Ovary (tissue), 9 donors: ENCODE data around the gene UBQLN1. TPM values are rescaled to one million over a fixed set of nuclear protein-coding genes. Genes with fewer than 3 reads are reported as not detected.

Source experiments
- DNase-seq, 5 donors: peaks; one replicate each; pipeline ENCODE4 v3.0.0-alpha.2; 2019 to 2020
- H3K27ac ChIP-seq, 2 donors: fragments of 200-600 bp; one replicate each; pipeline versions ENCODE4 v1.5.1 to v1.8.0; 2019 to 2022
- H3K27me3 ChIP-seq: fragments of 200-600 bp; one replicate; pipeline ENCODE4 v1.8.0; 2022
- H3K36me3 ChIP-seq: fragments of 200-600 bp; sonication (generic); one replicate; pipeline ENCODE4 v1.5.1; 2019
- H3K4me1 ChIP-seq: one replicate; pipeline ENCODE4 v1.8.1; 2013; ENCODE audit warnings: mild to moderate bottlenecking, moderate library complexity; ENCODE audit not compliant: insufficient read depth
- H3K4me3 ChIP-seq: fragments of 200-600 bp; sonication (generic); one replicate; pipeline ENCODE4 v1.5.1; 2017
- H3K9me3 ChIP-seq, 2 donors: fragments of 200-600 bp in 1 of 2; sonication (generic) in 1 of 2; one replicate each; pipeline versions ENCODE4 v1.5.1 to v1.8.1; 2013 to 2019; ENCODE audit warnings: mild to moderate bottlenecking in 1 of 2, moderate library complexity in 1 of 2
- EP300 ChIP-seq: sonication (generic); formaldehyde crosslinking; IDR thresholded peaks from one replicate; pipeline ENCODE4 v1.6.1; 2017; ENCODE audit warnings: antibody characterized with exemption
- POLR2A ChIP-seq: fragments of 450-650 bp; IDR thresholded peaks from one replicate; pipeline ENCODE4 v1.6.1; 2017; ENCODE audit warnings: antibody characterized with exemption, mild to moderate bottlenecking, moderate library complexity
- WGBS, 3 donors: extraction: QIAGEN DNeasy Blood & Tissue Kit in 1 of 3; methylation state at CpG; one replicate each; pipeline versions ENCODE4 v1.1.5 to v1.1.7; 2013 to 2017; 5-methylcytosine and 5-hydroxymethylcytosine counted together
- intact Hi-C, 4 donors: fragments of 100-400 bp; cut with DNase I; formaldehyde crosslinking; loops; one replicate each; pipeline versions ENCODE4 v1.11.0 to v1.15.1; 2022 to 2023
- polyA plus RNA-seq, 2 donors: library from polyadenylated mRNA; stranded (reverse); fragments of 200-250 nt in 1 of 2; fragments of 350-450 nt in 1 of 2; fragmentation: Illumina TruSeq in 1 of 2; extraction: RNeasy Lipid Tissue Mini Kit (QIAGEN cat#74804) in 1 of 2; gene quantifications; one replicate each; pipeline ENCODE4 v1.2.3, GENCODE V29; 2013 to 2014
- total RNA-seq, 7 donors: library from RNA; depleted of rRNA in 2 of 7; stranded (reverse); fragments of >200 nt in 2 of 7; fragmentation: NEBNext Ultra II Directional in 3 of 7; extraction: Animal tissue kit (Norgen Biotek cat#: 25700) in 3 of 7; gene quantifications; one replicate each; pipeline versions ENCODE4 v1.1.0 to v1.2.4, GENCODE V29; 2016 to 2023
- TF ChIP-seq, protein P1 (sequence below), 3 donors: fragments of 450-650 bp in 2 of 3; fragments of 200-600 bp in 1 of 3; IDR thresholded peaks; one replicate each; pipeline versions ENCODE4 v1.5.1 to v1.8.0; 2016 to 2022; ENCODE audit warnings: antibody characterized with exemption in 3 of 3, mild to moderate bottlenecking in 1 of 3
- donor health status: DM: no; HTN: no; CAD: no; lungs with moderate emphysema.
- donor health status: DM: no; HTN: no; CAD: no.
- donor health status: Bipolar disorder and iron deficiency.
- donor health status: DM: yes; HTN: yes; CAD: no.
- donor health status: DM: no; HTN: no; CAD: no.
- donor health status: DM: yes; HTN: yes; CAD: no.

UBQLN1 gene
- total and polyA plus RNA-seq, 9 donors = 28.2 to 105 (median 82.3) TPM

DNA sequence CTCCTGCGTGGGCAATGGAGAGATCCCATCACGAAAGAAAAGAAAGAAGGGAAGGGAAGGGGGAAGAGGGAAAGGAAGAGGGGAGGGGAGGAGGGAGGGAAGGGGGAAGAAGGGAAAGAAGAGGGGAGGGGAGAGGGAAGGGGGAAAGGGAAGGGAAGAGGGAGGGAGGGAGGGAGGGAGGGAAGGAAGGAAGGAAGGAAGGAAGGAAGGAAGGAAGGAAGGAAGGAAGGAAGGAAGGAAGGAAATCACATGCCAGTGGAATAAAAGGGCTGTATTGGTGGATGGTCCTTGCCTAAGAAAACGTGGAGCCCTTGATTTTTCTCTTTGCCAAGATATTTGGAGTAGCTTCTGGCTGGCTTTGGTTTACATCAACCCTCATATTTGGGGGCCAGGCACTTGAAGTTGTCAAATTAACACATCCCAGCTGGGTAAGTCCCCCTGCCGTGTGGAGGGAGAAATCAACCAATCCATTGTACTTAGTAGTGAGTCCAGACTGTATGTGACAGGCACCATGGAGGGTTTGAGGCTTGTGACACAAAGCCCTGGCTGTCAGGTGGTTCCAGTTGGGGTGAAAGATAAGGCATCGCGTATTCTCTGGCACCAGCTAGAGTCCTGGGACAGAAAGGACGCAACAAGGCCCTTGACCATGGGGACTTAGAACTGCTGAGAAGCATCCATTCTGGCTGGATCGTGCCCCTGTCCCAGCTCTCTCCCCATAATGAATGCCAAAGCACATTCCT lies 61.1 kb downstream of the UBQLN1 start:
- H3K4me1 ChIP-seq = no peaks in the 10 kb centered on the region
- intact Hi-C loops = no loop called here
- no peaks in the 10 kb centered on the region for H3K27me3 ChIP-seq
- DNase-seq = no peak
- TF ChIP-seq, protein P1, sequence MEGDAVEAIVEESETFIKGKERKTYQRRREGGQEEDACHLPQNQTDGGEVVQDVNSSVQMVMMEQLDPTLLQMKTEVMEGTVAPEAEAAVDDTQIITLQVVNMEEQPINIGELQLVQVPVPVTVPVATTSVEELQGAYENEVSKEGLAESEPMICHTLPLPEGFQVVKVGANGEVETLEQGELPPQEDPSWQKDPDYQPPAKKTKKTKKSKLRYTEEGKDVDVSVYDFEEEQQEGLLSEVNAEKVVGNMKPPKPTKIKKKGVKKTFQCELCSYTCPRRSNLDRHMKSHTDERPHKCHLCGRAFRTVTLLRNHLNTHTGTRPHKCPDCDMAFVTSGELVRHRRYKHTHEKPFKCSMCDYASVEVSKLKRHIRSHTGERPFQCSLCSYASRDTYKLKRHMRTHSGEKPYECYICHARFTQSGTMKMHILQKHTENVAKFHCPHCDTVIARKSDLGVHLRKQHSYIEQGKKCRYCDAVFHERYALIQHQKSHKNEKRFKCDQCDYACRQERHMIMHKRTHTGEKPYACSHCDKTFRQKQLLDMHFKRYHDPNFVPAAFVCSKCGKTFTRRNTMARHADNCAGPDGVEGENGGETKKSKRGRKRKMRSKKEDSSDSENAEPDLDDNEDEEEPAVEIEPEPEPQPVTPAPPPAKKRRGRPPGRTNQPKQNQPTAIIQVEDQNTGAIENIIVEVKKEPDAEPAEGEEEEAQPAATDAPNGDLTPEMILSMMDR (IDR thresholded peaks at IDR 0.05) = no peak
- no peak for TF ChIP-seq POLR2A
- no peak for TF ChIP-seq EP300
- H3K9me3 ChIP-seq = no peaks in the 10 kb centered on the region
- no peaks in the 10 kb centered on the region for H3K36me3 ChIP-seq
- 71 to 79% (median 75%) methylated on average over 8 of the region's 8 CpGs for WGBS, 3 donors
- H3K4me3 ChIP-seq = no peak overlapping the region
- no peak overlapping the region for H3K27ac ChIP-seq

- WGBS, 3 donors = 46 to 58% (median 55%) methylated on average over 4 of the region's 4 CpGs
- H3K9me3 ChIP-seq = no peaks in the 10 kb centered on the region
- TF ChIP-seq POLR2A = no peak
- TF ChIP-seq, protein P1 (IDR thresholded peaks at IDR 0.05) = no peak
- TF ChIP-seq EP300 = no peak
- H3K4me3 ChIP-seq = no peak overlapping the region
- no peak overlapping the region for H3K27ac ChIP-seq
- no peak for DNase-seq
- H3K27me3 ChIP-seq = no peaks in the 10 kb centered on the region
- intact Hi-C loops = no loop called here
- H3K36me3 ChIP-seq = no peaks in the 10 kb centered on the region
- H3K4me1 ChIP-seq = no peaks in the 10 kb centered on the region
Observed at GRCh38 chr9:83642793-83643192, 65.0 kb downstream of the UBQLN1 start.

GRCh38 chr9:83639266-83639665 lies 68.5 kb downstream of the UBQLN1 start:
- WGBS, 3 donors = 54 to 59% (median 59%) methylated on average over 1 of the region's 1 CpG

GRCh38 chr9:83637389-83637788 lies 70.4 kb downstream of the UBQLN1 start:
- TF ChIP-seq, protein P1 (IDR thresholded peaks at IDR 0.05) = no peak
- TF ChIP-seq POLR2A = no peak
- no peak for TF ChIP-seq EP300
- Histone ChIP-seq H3K4me3 (no peak overlapping the region), H3K4me1 (no peaks in the 10 kb centered on the region), H3K27me3 (no peaks in the 10 kb centered on the region), H3K9me3 (no peaks in the 10 kb centered on the region), H3K27ac (no peak overlapping the region), H3K36me3 (no peaks in the 10 kb centered on the region)
- no peak for DNase-seq
- intact Hi-C loops = no loop called here
- WGBS, 3 donors = 20 to 23% (median 20%) methylated on average over 1 of the region's 1 CpG

More at GRCh38 chr9:83639266-83639665, 68.5 kb downstream of the UBQLN1 start:
- H3K27ac ChIP-seq = no peak overlapping the region
- no peak for TF ChIP-seq POLR2A
- TF ChIP-seq EP300 = no peak
- TF ChIP-seq, protein P1 (IDR thresholded peaks at IDR 0.05) = no peak
- no peak overlapping the region for H3K4me3 ChIP-seq
- H3K9me3 ChIP-seq = no peaks in the 10 kb centered on the region
- H3K36me3 ChIP-seq = no peaks in the 10 kb centered on the region
- H3K27me3 ChIP-seq = no peaks in the 10 kb centered on the region
- H3K4me1 ChIP-seq = no peaks in the 10 kb centered on the region
- no peak for DNase-seq
- intact Hi-C loops = no loop called here
